Measurements from ENCODE around the gene SMAD9.

Gene SMAD9

GRCh38 chr13:36862722-36863121 is 57.3 kb downstream of the SMAD9 start:
- no peak overlapping the region for H3K9ac ChIP-seq (ENCODE audit: low read depth, low read length)
- peaks cover 15% of the 10 kb centered on the region for H3K4me1 ChIP-seq (ENCODE audit: control insufficient read depth, insufficient read depth, low read length)

GRCh38 chr13:36862002-36862685 is 57.9 kb downstream of the SMAD9 start:
- Histone ChIP-seq H3K27ac (ENCODE audit: low read depth, low read length) (no peak overlapping the region), H3K27me3 (ENCODE audit: control insufficient read depth, insufficient read depth, low read length) (no peaks in the 10 kb centered on the region), H3K9me3 (ENCODE audit: control insufficient read depth, insufficient read depth, low read length) (no peaks in the 10 kb centered on the region), H3K4me1 (ENCODE audit: control insufficient read depth, insufficient read depth, low read length) (peaks cover 9% of the 10 kb centered on the region), H3K4me3 (ENCODE audit: low read depth, low read length) (no peak overlapping the region), H3K9ac (ENCODE audit: low read depth, low read length) (no peak overlapping the region), H3K36me3 (ENCODE audit: control insufficient read depth, insufficient read depth, low read length) (no peaks in the 10 kb centered on the region)

More at GRCh38 chr13:36862722-36863121, 57.3 kb downstream of the SMAD9 start:
- Histone ChIP-seq H3K4me3 (ENCODE audit: low read depth, low read length) (no peak overlapping the region), H3K9me3 (ENCODE audit: control insufficient read depth, insufficient read depth, low read length) (no peaks in the 10 kb centered on the region), H3K36me3 (ENCODE audit: control insufficient read depth, insufficient read depth, low read length) (no peaks in the 10 kb centered on the region), H3K27me3 (ENCODE audit: control insufficient read depth, insufficient read depth, low read length) (no peaks in the 10 kb centered on the region), H3K27ac (ENCODE audit: low read depth, low read length) (no peak overlapping the region)

GRCh38 chr13:36859259-36859658 is 60.8 kb downstream of the SMAD9 start:
- no peak overlapping the region for H3K9ac ChIP-seq (ENCODE audit: low read depth, low read length)
- H3K27me3 ChIP-seq (ENCODE audit: control insufficient read depth, insufficient read depth, low read length) = no peaks in the 10 kb centered on the region
- H3K9me3 ChIP-seq (ENCODE audit: control insufficient read depth, insufficient read depth, low read length) = no peaks in the 10 kb centered on the region
- no peak overlapping the region for H3K27ac ChIP-seq (ENCODE audit: low read depth, low read length)
- H3K4me1 ChIP-seq (ENCODE audit: control insufficient read depth, insufficient read depth, low read length) = no peaks in the 10 kb centered on the region
- no peaks in the 10 kb centered on the region for H3K36me3 ChIP-seq (ENCODE audit: control insufficient read depth, insufficient read depth, low read length)
- H3K4me3 ChIP-seq (ENCODE audit: low read depth, low read length) = no peak overlapping the region

- H3K4me3 ChIP-seq (ENCODE audit: low read depth, low read length) = no peak overlapping the region
- H3K36me3 ChIP-seq (ENCODE audit: control insufficient read depth, insufficient read depth, low read length) = no peaks in the 10 kb centered on the region
- no peak overlapping the region for H3K27ac ChIP-seq (ENCODE audit: low read depth, low read length)
- H3K9me3 ChIP-seq (ENCODE audit: control insufficient read depth, insufficient read depth, low read length) = no peaks in the 10 kb centered on the region
- H3K27me3 ChIP-seq (ENCODE audit: control insufficient read depth, insufficient read depth, low read length) = no peaks in the 10 kb centered on the region
- H3K4me1 ChIP-seq (ENCODE audit: control insufficient read depth, insufficient read depth, low read length) = no peaks in the 10 kb centered on the region
- no peak overlapping the region for H3K9ac ChIP-seq (ENCODE audit: low read depth, low read length)
These were observed 61.7 kb downstream of the SMAD9 start for GRCh38 chr13:36858290-36858689.

- Histone ChIP-seq H3K4me3 (ENCODE audit: low read depth, low read length) (no peak overlapping the region), H3K36me3 (ENCODE audit: control insufficient read depth, insufficient read depth, low read length) (no peaks in the 10 kb centered on the region), H3K27me3 (ENCODE audit: control insufficient read depth, insufficient read depth, low read length) (no peaks in the 10 kb centered on the region), H3K4me1 (ENCODE audit: control insufficient read depth, insufficient read depth, low read length) (no peaks in the 10 kb centered on the region), H3K27ac (ENCODE audit: low read depth, low read length) (no peak overlapping the region), H3K9me3 (ENCODE audit: control insufficient read depth, insufficient read depth, low read length) (no peaks in the 10 kb centered on the region), H3K9ac (ENCODE audit: low read depth, low read length) (no peak overlapping the region)
These were observed 62.8 kb downstream of the SMAD9 start for GRCh38 chr13:36857253-36857652.

- Histone ChIP-seq H3K27me3 (ENCODE audit: control insufficient read depth, insufficient read depth, low read length) (no peaks in the 10 kb centered on the region), H3K9me3 (ENCODE audit: control insufficient read depth, insufficient read depth, low read length) (no peaks in the 10 kb centered on the region), H3K36me3 (ENCODE audit: control insufficient read depth, insufficient read depth, low read length) (no peaks in the 10 kb centered on the region), H3K4me3 (ENCODE audit: low read depth, low read length) (no peak overlapping the region), H3K9ac (ENCODE audit: low read depth, low read length) (no peak overlapping the region), H3K4me1 (ENCODE audit: control insufficient read depth, insufficient read depth, low read length) (no peaks in the 10 kb centered on the region), H3K27ac (ENCODE audit: low read depth, low read length) (no peak overlapping the region)
These were observed 69.1 kb downstream of the SMAD9 start for GRCh38 chr13:36850790-36851438.

GRCh38 chr13:36848199-36848982 is 71.6 kb downstream of the SMAD9 start:
- Histone ChIP-seq H3K9me3 (ENCODE audit: control insufficient read depth, insufficient read depth, low read length) (no peaks in the 10 kb centered on the region), H3K9ac (ENCODE audit: low read depth, low read length) (no peak overlapping the region)

GRCh38 chr13:36847606-36848005 is 72.4 kb downstream of the SMAD9 start:
- Histone ChIP-seq H3K27me3 (ENCODE audit: control insufficient read depth, insufficient read depth, low read length) (no peaks in the 10 kb centered on the region), H3K4me1 (ENCODE audit: control insufficient read depth, insufficient read depth, low read length) (no peaks in the 10 kb centered on the region), H3K9me3 (ENCODE audit: control insufficient read depth, insufficient read depth, low read length) (no peaks in the 10 kb centered on the region), H3K27ac (ENCODE audit: low read depth, low read length) (no peak overlapping the region), H3K9ac (ENCODE audit: low read depth, low read length) (no peak overlapping the region), H3K4me3 (ENCODE audit: low read depth, low read length) (no peak overlapping the region), H3K36me3 (ENCODE audit: control insufficient read depth, insufficient read depth, low read length) (no peaks in the 10 kb centered on the region)

More at GRCh38 chr13:36848199-36848982, 71.6 kb downstream of the SMAD9 start:
- H3K36me3 ChIP-seq (ENCODE audit: control insufficient read depth, insufficient read depth, low read length) = no peaks in the 10 kb centered on the region
- no peaks in the 10 kb centered on the region for H3K4me1 ChIP-seq (ENCODE audit: control insufficient read depth, insufficient read depth, low read length)
- no peaks in the 10 kb centered on the region for H3K27me3 ChIP-seq (ENCODE audit: control insufficient read depth, insufficient read depth, low read length)
- H3K27ac ChIP-seq (ENCODE audit: low read depth, low read length) = no peak overlapping the region
- no peak overlapping the region for H3K4me3 ChIP-seq (ENCODE audit: low read depth, low read length)

- Histone ChIP-seq H3K36me3 (ENCODE audit: control insufficient read depth, insufficient read depth, low read length) (no peaks in the 10 kb centered on the region), H3K9ac (ENCODE audit: low read depth, low read length) (no peak overlapping the region), H3K27me3 (ENCODE audit: control insufficient read depth, insufficient read depth, low read length) (no peaks in the 10 kb centered on the region), H3K4me3 (ENCODE audit: low read depth, low read length) (no peak overlapping the region), H3K9me3 (ENCODE audit: control insufficient read depth, insufficient read depth, low read length) (no peaks in the 10 kb centered on the region), H3K4me1 (ENCODE audit: control insufficient read depth, insufficient read depth, low read length) (peaks cover 8% of the 10 kb centered on the region), H3K27ac (ENCODE audit: low read depth, low read length) (no peak overlapping the region)
These were observed 78.6 kb downstream of the SMAD9 start for GRCh38 chr13:36841391-36841790.

GRCh38 chr13:36840718-36841250 is 79.3 kb downstream of the SMAD9 start:
- no peak overlapping the region for H3K9ac ChIP-seq (ENCODE audit: low read depth, low read length)

GRCh38 chr13:36839981-36840380 is 80.1 kb downstream of the SMAD9 start:
- Histone ChIP-seq H3K4me3 (ENCODE audit: low read depth, low read length) (no peak overlapping the region), H3K36me3 (ENCODE audit: control insufficient read depth, insufficient read depth, low read length) (no peaks in the 10 kb centered on the region), H3K27ac (ENCODE audit: low read depth, low read length) (no peak overlapping the region), H3K27me3 (ENCODE audit: control insufficient read depth, insufficient read depth, low read length) (no peaks in the 10 kb centered on the region), H3K9ac (ENCODE audit: low read depth, low read length) (no peak overlapping the region), H3K4me1 (ENCODE audit: control insufficient read depth, insufficient read depth, low read length) (peaks cover 8% of the 10 kb centered on the region), H3K9me3 (ENCODE audit: control insufficient read depth, insufficient read depth, low read length) (no peaks in the 10 kb centered on the region)

More at GRCh38 chr13:36840718-36841250, 79.3 kb downstream of the SMAD9 start:
- Histone ChIP-seq H3K9me3 (ENCODE audit: control insufficient read depth, insufficient read depth, low read length) (no peaks in the 10 kb centered on the region), H3K4me3 (ENCODE audit: low read depth, low read length) (no peak overlapping the region), H3K36me3 (ENCODE audit: control insufficient read depth, insufficient read depth, low read length) (no peaks in the 10 kb centered on the region), H3K27me3 (ENCODE audit: control insufficient read depth, insufficient read depth, low read length) (no peaks in the 10 kb centered on the region), H3K27ac (ENCODE audit: low read depth, low read length) (no peak overlapping the region), H3K4me1 (ENCODE audit: control insufficient read depth, insufficient read depth, low read length) (peaks cover 8% of the 10 kb centered on the region)

All from HUES48 (cell line).